Measurements from ENCODE around the gene RANBP10. TPM values are rescaled to one million over a fixed set of nuclear protein-coding genes. Genes with fewer than 3 reads are reported as not detected.

Gene RANBP10
- total and polyA plus RNA-seq, 9 of the 15 experiments (the other 6 are each of a cell fraction or from before 2014, with no cell fraction given), result 0.61 to 19.3 (median 5.9) TPM

DNA sequence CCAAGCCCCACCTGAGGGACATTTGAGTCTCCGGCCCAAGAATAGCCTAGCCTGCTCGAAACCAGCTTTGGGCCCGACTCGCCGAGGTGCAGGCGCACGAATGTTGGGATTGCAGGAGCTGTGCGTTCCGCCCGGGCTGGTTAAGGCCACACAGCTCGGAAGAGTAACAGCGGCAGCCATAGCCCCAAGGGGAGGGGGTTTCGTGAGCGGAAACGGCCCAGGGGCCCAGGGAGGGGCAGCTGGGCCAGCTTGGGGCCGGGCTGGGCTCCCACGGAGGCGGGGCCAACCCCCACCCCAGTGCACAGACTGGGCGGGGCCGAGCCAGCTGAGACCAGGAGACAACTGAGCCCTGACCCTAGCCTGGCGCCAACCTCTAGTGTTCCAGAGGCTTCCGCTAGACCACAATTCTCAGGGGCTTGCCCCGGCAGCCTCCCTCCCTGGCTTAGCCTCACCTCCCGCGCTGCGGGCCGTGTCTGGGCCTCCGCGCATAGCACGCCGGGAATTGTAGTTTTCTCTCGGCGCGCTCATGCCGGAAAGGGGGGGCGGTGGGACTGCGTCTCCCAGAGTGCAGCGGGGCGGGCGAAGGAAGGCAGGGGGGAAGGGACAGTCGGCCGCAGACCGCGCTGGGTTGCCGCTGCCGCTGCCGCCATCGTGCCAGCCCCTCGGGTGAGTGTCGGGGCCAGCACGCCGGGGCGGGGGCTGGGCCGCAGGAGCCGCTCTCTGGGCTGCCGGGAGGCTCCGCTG lies 40.1 kb upstream of the RANBP10 start, which contains the start of gene NUTF2 (continued):
- TF ChIP-seq, protein P1, sequence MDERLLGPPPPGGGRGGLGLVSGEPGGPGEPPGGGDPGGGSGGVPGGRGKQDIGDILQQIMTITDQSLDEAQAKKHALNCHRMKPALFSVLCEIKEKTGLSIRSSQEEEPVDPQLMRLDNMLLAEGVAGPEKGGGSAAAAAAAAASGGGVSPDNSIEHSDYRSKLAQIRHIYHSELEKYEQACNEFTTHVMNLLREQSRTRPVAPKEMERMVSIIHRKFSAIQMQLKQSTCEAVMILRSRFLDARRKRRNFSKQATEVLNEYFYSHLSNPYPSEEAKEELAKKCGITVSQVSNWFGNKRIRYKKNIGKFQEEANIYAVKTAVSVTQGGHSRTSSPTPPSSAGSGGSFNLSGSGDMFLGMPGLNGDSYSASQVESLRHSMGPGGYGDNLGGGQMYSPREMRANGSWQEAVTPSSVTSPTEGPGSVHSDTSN (CRISPR knock-in tag; IDR thresholded peaks at IDR 0.05; ENCODE audit: low read depth), result no peak
- TF ChIP-seq, protein P1 (tag; conservative IDR thresholded peaks at IDR 0.05; ENCODE audit: low read depth), result no peak
- peak; percentile 50 for TF ChIP-seq NEUROD1 (IDR thresholded peaks at IDR 0.05; ENCODE audit: borderline replicate concordance, low read depth, low read length, partially characterized antibody)
- no peak for TF ChIP-seq PPARD (CRISPR knock-in tag; IDR thresholded peaks at IDR 0.05)
- TF ChIP-seq ZNF431 (CRISPR knock-in tag; IDR thresholded peaks at IDR 0.05), result peak; percentile 80
- TF ChIP-seq PURB (CRISPR knock-in tag; IDR thresholded peaks at IDR 0.05; ENCODE audit: low read depth), result no peak
- TF ChIP-seq TAF1 (IDR thresholded peaks at IDR 0.05; ENCODE audit: control insufficient read depth, extremely low read depth, insufficient read depth, low read length, severe bottlenecking), result peak; percentile 60
- TF ChIP-seq PYGO2 (tag; IDR thresholded peaks at IDR 0.05), result no peak
- TF ChIP-seq POLR2AphosphoS2 (IDR thresholded peaks at IDR 0.05; ENCODE audit: low read length), result no peak
- TF ChIP-seq SIRT6 (IDR thresholded peaks at IDR 0.05; ENCODE audit: low read depth, low read length), result no peak
- TF ChIP-seq RBM17 (IDR thresholded peaks at IDR 0.05; ENCODE audit: borderline replicate concordance, low read depth, low read length), result no peak
- peak; percentile 98 for TF ChIP-seq ETS1 (conservative IDR thresholded peaks at IDR 0.05; ENCODE audit: control insufficient read depth, low read depth, low read length)
- TF ChIP-seq SIN3A (IDR thresholded peaks at IDR 0.05; ENCODE audit: borderline replicate concordance in 2 of 2, control insufficient read depth in 1 of 2, low read depth in 2 of 2, low read length in 2 of 2), result peak; percentile 49 to 65; a peak in 1 of 4 replicates
- no peak for TF ChIP-seq CEBPZ (IDR thresholded peaks at IDR 0.05; ENCODE audit: borderline replicate concordance, low read depth, low read length)
- TF ChIP-seq ZFP36 (IDR thresholded peaks at IDR 0.05; ENCODE audit: low read depth, low read length, partially characterized antibody), result no peak
- no peak for TF ChIP-seq HBP1 (CRISPR knock-in tag; IDR thresholded peaks at IDR 0.05)
- TF ChIP-seq ZBTB17 (CRISPR knock-in tag; IDR thresholded peaks at IDR 0.05), result peak; percentile 24; the same call in 1 of the 2 replicates
